HUES64 (cell line): ENCODE results near the gene LRRC37B. TPM values are rescaled to one million over a fixed set of nuclear protein-coding genes. Genes with fewer than 3 reads are reported as not detected.
"Not testable (repeated sequence)": the region's sequence is repeated elsewhere in the genome, so short reads cannot be mapped to it uniquely, and the experiment has no call there.

Source experiments
- H3K27ac ChIP-seq: 2 replicates; pipeline ENCODE4 v1.7.0; 2013; ENCODE audit warnings: low read depth, low read length, inconsistent platforms
- H3K27me3 ChIP-seq: 2 replicates; pipeline ENCODE4 v1.6.1; 2013; ENCODE audit warnings: mild to moderate bottlenecking, low read length; ENCODE audit not compliant: insufficient read depth
- H3K36me3 ChIP-seq: 2 replicates; pipeline ENCODE4 v1.6.1; 2013; ENCODE audit warnings: mild to moderate bottlenecking, low read length; ENCODE audit not compliant: insufficient read depth
- H3K4me1 ChIP-seq: 2 replicates; pipeline ENCODE4 v1.6.1; 2013; ENCODE audit warnings: mild to moderate bottlenecking, low read length, moderate library complexity; ENCODE audit not compliant: insufficient read depth
- H3K4me3 ChIP-seq: 2 replicates; pipeline ENCODE4 v1.5.1; 2013; ENCODE audit warnings: mild to moderate bottlenecking, low read length, moderate library complexity
- H3K9ac ChIP-seq: 2 replicates; pipeline ENCODE4 v1.6.1; 2013; ENCODE audit warnings: mild to moderate bottlenecking, low read depth, low read length
- H3K9me3 ChIP-seq: 2 replicates; pipeline ENCODE4 v1.6.1; 2013; ENCODE audit warnings: low read depth, low read length; ENCODE audit not compliant: insufficient read depth
- WGBS: fragments of 150-250, 120-280 bp; methylation state at CpG from one replicate; pipeline ENCODE4 v1.1.7; 2013; ENCODE audit warnings: missing lambda C conversion rate; 5-methylcytosine and 5-hydroxymethylcytosine counted together
- polyA plus RNA-seq, 2 experiments: library from polyadenylated mRNA; stranded (reverse); fragments of 50-300 nt; gene quantifications; one replicate each; pipeline ENCODE4 v1.2.3, GENCODE V29; 2013

The LRRC37B gene
- polyA plus RNA-seq (2013, experiment 1 of 2) = 17.8 TPM
- 23.7 TPM for polyA plus RNA-seq (2013, experiment 2 of 2)

DNA sequence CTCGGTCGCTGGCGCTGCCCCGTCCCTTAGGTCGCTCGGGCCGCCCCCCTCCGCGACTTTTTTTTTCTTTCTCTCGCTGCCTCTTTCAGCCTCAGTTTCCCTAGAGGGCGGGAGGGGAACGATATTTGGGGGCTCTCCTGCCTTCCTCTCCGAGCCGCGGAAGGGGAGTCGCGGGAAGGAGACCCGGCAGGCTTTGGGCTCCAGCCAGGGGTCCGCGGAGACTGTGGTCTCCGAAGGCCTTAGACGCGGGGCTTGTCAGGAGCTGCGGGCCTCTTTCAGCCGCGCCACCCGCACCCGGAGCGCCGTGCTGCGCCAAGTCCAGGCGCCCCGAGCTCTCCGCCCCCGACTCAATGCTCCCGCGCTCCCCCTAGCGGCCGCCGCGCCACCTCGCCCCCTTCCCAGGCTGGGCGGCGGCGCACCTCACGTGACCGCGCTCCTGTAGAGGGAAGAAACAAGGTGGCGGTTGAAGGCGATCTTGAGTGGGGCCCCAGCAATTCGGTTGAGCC is at the start of gene LRRC37B:
Gene LRRC37B, plus strand, starts transcription at position 427 of the 506 bp plus-strand sequence. CDS start 14,010 bp downstream, outside the sequence.
- Histone ChIP-seq H3K27me3 (peaks cover 15% of the 10 kb centered on the region), H3K27ac (no peak within 1 kb of the TSS), H3K36me3 (no peaks in the 10 kb centered on the region), H3K4me1 (no peaks in the 10 kb centered on the region), H3K9me3 (no peaks in the 10 kb centered on the region), H3K9ac (peak within 1 kb of the TSS; percentile 77), H3K4me3 (peak within 1 kb of the TSS; percentile 83)
- WGBS = under 1% methylated on average over 51 of the region's 51 CpGs

DNA sequence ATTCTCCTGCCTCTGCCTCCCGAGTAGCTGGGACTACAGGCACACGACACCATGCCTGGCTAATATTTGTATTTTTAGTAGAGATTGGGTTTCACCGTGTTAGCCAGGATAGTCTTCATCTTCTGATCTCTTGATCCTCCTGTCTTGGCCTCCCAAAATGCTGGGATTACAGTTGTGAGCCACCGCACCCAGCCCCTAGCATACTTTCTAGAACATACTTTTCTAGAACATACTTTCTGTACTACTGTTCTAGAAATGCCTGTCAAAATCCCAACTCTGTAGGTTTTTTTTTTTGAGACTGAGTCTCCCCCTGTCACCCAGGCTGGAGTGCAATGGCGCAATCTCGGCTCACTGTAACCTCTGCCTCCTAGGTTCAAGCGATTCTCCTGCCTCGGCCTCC is 43.1 kb upstream of the LRRC37B start:
- H3K9me3 ChIP-seq, H3K27ac ChIP-seq, H3K4me3 ChIP-seq, H3K9ac ChIP-seq, H3K27me3 ChIP-seq, H3K4me1 ChIP-seq: not testable (repeated sequence)
- 84% methylated on average over 8 of the region's 8 CpGs for WGBS
- peaks cover 77% of the 10 kb centered on the region for H3K36me3 ChIP-seq

DNA sequence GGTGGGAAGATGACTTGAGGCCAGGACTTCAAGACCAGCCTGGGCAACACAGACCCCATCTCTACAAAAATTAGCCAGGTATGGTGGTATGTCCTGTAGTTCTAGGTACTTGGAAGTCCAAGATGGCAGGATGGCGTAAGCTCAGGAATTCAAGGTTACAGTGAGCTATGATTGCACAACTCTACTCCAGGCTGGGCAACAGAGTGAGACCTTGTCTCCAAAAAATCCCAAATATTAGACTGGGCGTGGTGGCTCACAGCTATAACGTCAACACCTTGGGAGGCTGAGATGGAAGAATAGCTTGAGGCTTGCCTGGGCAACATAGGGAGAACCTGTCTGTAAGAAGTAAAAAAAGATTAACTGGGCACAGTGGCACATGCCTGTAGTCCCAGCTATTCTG is 39.5 kb upstream of the LRRC37B start:
- WGBS = 94% methylated on average over 3 of the region's 3 CpGs
- H3K36me3 ChIP-seq = peaks cover 72% of the 10 kb centered on the region
- H3K27ac ChIP-seq = no peak overlapping the region
- H3K27me3 ChIP-seq = no peaks in the 10 kb centered on the region
- H3K9ac ChIP-seq = no peak overlapping the region
- H3K9me3 ChIP-seq = no peaks in the 10 kb centered on the region
- H3K4me1 ChIP-seq = no peaks in the 10 kb centered on the region
- no peak overlapping the region for H3K4me3 ChIP-seq

- not testable (repeated sequence) for H3K4me3 ChIP-seq, H3K27me3 ChIP-seq, H3K4me1 ChIP-seq, H3K27ac ChIP-seq, H3K9me3 ChIP-seq, H3K9ac ChIP-seq
- H3K36me3 ChIP-seq = peaks cover 79% of the 10 kb centered on the region
- WGBS = 92% methylated on average over 5 of the region's 5 CpGs
Observed at GRCh38 chr17:31970416-31970815, 36.8 kb upstream of the LRRC37B start.

DNA sequence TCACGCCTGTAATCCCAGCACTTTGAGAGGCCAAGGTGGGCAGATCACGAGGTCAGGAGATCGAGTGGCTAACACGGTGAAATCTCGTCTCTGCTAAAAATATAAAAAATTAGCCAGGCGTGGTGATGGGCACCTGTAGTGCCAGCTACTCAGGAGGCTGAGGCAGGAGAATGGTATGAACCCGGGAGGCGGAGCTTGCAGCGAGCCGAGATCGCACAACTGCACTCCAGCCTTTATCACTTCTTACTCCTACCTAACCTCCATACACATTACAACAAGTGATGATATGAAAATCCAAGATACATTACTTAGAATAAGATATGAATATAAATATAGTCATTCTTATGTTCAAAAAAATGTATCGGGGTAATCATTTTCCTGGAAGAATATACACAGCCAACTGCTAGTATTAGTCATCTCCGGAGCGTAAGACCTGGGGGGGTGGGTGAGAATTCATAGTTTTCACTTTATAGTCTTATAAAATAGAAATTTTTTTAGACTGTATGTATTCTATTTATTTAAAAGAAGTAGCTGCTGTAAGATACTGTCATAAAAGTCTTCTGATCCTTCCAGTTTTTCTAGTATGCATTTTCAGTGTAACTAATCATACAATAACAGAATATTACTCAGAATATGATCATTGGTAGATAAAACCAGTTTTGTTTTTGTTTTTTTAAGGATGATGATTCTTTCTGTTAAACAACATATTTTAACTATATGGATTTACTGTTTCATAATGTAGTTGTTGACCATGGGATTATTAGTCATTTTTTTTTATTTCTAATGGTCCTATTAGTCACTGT is 32.7 kb upstream of the LRRC37B start:
- 96% methylated on average over 11 of the region's 14 CpGs for WGBS
- H3K9me3 ChIP-seq, H3K27ac ChIP-seq, H3K4me3 ChIP-seq, H3K27me3 ChIP-seq, H3K9ac ChIP-seq, H3K4me1 ChIP-seq: not testable (repeated sequence)
- H3K36me3 ChIP-seq = peaks cover 65% of the 10 kb centered on the region

DNA sequence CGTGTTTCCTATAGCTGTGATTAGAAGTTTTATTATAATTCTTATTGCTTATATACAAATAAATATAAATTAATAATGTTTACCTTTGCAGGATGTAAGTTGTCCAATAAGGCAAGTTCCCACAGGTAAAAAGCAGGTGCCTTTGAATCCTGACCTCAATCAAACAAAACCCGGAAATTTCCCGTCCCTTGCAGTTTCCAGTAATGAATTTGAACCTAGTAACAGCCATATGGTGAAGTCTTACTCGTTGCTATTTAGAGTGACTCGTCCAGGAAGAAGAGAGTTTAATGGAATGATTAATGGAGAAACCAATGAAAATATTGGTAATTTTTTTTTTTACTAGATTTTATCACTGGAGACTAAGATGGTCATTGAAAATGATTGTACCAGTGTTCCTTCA is 31.8 kb upstream of the LRRC37B start:
- not testable (repeated sequence) for H3K4me1 ChIP-seq, H3K4me3 ChIP-seq, H3K27me3 ChIP-seq, H3K27ac ChIP-seq, H3K9me3 ChIP-seq, H3K9ac ChIP-seq
- WGBS = 95% methylated on average over 4 of the region's 5 CpGs
- H3K36me3 ChIP-seq = peaks cover 63% of the 10 kb centered on the region

DNA sequence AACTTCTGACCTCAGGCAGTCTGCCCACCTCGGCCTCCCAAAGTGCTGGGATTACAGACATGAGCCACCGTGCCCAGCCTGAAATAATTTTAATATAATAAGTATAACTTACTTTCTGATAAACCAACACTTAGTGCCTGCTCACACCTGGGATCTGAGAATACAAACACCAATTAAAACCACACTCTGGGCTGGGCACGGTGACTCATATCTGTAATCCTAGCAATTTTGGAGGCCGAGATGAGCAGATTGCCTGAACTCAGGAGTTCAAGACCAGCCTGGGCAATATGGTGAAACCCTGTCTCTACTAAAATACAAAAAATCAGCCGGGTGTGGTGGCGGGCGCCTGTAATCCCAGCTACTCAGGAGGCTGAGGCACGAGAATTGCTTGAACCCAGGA is 15.4 kb upstream of the LRRC37B start:
- not testable (repeated sequence) for H3K4me3 ChIP-seq, H3K27me3 ChIP-seq, H3K9me3 ChIP-seq, H3K9ac ChIP-seq, H3K4me1 ChIP-seq, H3K27ac ChIP-seq
- H3K36me3 ChIP-seq = peaks cover 95% of the 10 kb centered on the region
- WGBS = 96% methylated on average over 8 of the region's 8 CpGs

- Histone ChIP-seq H3K36me3 (peaks cover 95% of the 10 kb centered on the region), H3K27ac (no peak overlapping the region), H3K9me3 (no peaks in the 10 kb centered on the region), H3K9ac (no peak overlapping the region), H3K4me3 (no peak overlapping the region), H3K4me1 (no peaks in the 10 kb centered on the region), H3K27me3 (no peaks in the 10 kb centered on the region)
- WGBS = 96% methylated on average over 5 of the region's 6 CpGs
Observed at GRCh38 chr17:31997005-31997404, 10.2 kb upstream of the LRRC37B start.

DNA sequence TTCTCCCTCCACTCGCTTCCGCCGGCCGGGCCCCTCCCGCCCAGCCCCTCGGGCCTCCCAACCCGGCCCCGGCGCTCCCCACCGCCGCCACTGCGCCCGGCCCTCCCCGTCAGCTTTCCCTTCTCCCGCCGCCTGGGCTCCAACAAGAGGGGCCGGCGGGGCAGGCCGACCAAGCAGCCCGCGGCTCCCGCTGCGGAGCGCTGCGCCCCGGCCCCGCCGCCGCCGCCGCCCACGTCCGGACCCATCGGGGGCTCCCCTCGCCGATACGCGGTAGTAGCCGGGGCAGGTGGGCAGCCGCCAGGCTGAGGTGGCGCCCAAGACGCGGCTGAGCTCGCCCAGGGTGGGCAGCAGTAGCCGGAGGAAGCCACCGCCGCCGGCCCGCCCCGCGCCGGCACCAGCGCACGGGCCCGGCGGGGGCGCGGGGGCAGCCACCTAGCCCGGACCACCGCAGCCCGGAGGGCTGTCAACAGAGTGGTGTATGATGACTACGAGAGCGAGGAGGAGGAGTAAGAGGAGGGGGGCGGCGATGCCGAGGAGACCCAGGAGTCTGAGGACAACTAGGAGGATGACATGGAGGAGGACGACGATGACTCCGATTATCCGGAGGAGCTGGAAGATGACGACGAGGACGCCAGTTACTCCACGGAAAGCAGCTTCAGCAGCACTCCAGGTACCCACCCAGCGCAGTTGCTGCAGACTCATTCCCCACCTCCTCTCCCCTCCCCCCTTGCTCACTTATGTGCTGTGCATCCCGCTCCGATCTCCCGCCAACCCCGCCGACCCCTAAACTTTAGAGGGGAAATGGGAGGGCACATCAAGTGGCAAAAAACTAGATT is 498 bp downstream of the LRRC37B start:
- Histone ChIP-seq H3K27ac (no peak overlapping the region), H3K9me3 (no peaks in the 10 kb centered on the region), H3K4me1 (no peaks in the 10 kb centered on the region), H3K9ac (peak overlapping the region; percentile 77), H3K27me3 (peaks cover 15% of the 10 kb centered on the region), H3K36me3 (no peaks in the 10 kb centered on the region), H3K4me3 (peak overlapping the region; percentile 83)
- under 1% methylated on average over 80 of the region's 80 CpGs for WGBS

- no peaks in the 10 kb centered on the region for H3K4me1 ChIP-seq
Observed at GRCh38 chr17:32009262-32009542, 2.0 kb downstream of the LRRC37B start.

DNA sequence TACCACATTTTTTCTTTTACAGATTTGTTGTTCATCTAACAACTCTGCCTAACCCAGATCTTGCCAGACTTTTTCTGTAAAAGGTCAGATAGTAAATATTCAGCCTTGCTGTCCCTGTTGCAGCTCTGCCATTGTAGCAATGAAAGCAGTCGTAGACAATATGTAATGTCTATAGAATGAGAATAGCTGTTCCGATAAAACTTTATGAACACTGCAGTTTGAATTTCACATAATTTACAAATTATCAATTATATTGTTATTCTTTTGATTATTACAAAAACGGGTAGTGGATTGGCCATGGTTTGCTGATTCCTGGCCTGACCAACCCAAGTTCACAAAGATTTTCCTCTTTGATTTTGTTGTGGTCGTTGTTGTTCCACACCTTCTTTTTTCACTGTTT is 2.9 kb downstream of the LRRC37B start:
- Histone ChIP-seq H3K4me3 (no peak overlapping the region), H3K27ac (no peak overlapping the region)
- 100% methylated on average over 2 of the region's 4 CpGs for WGBS

More at GRCh38 chr17:32009262-32009542, 2.0 kb downstream of the LRRC37B start:
- Histone ChIP-seq H3K4me3 (peak overlapping the region; percentile 83), H3K27me3 (peaks cover 15% of the 10 kb centered on the region), H3K27ac (no peak overlapping the region), H3K9me3 (no peaks in the 10 kb centered on the region), H3K36me3 (no peaks in the 10 kb centered on the region), H3K9ac (no peak overlapping the region)
- WGBS = 97% methylated on average over 2 of the region's 2 CpGs

More for the DNA sequence above, 2.9 kb downstream of the LRRC37B start:
- Histone ChIP-seq H3K4me1 (no peaks in the 10 kb centered on the region), H3K9me3 (no peaks in the 10 kb centered on the region), H3K27me3 (peaks cover 15% of the 10 kb centered on the region), H3K36me3 (no peaks in the 10 kb centered on the region), H3K9ac (no peak overlapping the region)
